HL-60 (cell line): Measurements from ENCODE around the gene PIEZO1.

Source experiments
- DNase-seq, 2 experiments: peaks; one replicate each; pipeline ENCODE4 v3.0.0-alpha.2; 2010 to 2020; ENCODE audit warnings: low read depth in 1 of 2, low spot score in 1 of 2
- H3K27ac ChIP-seq: fragments of 250-450 bp; sonication (Bioruptor Pico); replicated peaks from 2 replicates; pipeline ENCODE4 v1.5.1; 2020; ENCODE audit warnings: mild to moderate bottlenecking, moderate library complexity
- H3K27me3 ChIP-seq: fragments of 250-450 bp; sonication (Bioruptor Pico); 2 replicates; pipeline ENCODE4 v1.5.1; 2021; ENCODE audit warnings: mild to moderate bottlenecking, moderate library complexity; ENCODE audit not compliant: insufficient read depth, poor library complexity, severe bottlenecking
- H3K4me3 ChIP-seq: replicated peaks from 2 replicates; pipeline ENCODE4 v1.5.1; 2011; ENCODE audit warnings: mild to moderate bottlenecking, control low read depth, low read length; ENCODE audit not compliant: insufficient read depth
- GABPA ChIP-seq: IDR thresholded peaks from 2 replicates; pipeline ENCODE4 v1.6.1; 2012; ENCODE audit warnings: low read depth
- POLR2AphosphoS5 ChIP-seq: IDR thresholded peaks from 2 replicates; pipeline ENCODE4 v1.6.1; 2012; ENCODE audit warnings: low read depth
- SPI1 ChIP-seq: IDR thresholded peaks from 2 replicates; pipeline ENCODE4 v1.6.1; 2012; ENCODE audit warnings: low read depth, mild to moderate bottlenecking, borderline replicate concordance
- TF ChIP-seq, protein P1 (sequence below): IDR thresholded peaks from one replicate; pipeline ENCODE4 v1.5.1; 2011; ENCODE audit warnings: low read length, control low read depth, inconsistent platforms; ENCODE audit not compliant: insufficient read depth
- TF ChIP-seq, protein P2 (sequence below): IDR thresholded peaks from 2 replicates; pipeline ENCODE4 v1.6.1; 2012; ENCODE audit warnings: low read depth; ENCODE audit not compliant: insufficient replicate concordance

The PIEZO1 gene

GRCh38 chr16:88761143-88761534, 23.9 kb downstream of the PIEZO1 start:
- TF ChIP-seq SPI1 = no peak
- no peak for TF ChIP-seq GABPA
- TF ChIP-seq, protein P1, sequence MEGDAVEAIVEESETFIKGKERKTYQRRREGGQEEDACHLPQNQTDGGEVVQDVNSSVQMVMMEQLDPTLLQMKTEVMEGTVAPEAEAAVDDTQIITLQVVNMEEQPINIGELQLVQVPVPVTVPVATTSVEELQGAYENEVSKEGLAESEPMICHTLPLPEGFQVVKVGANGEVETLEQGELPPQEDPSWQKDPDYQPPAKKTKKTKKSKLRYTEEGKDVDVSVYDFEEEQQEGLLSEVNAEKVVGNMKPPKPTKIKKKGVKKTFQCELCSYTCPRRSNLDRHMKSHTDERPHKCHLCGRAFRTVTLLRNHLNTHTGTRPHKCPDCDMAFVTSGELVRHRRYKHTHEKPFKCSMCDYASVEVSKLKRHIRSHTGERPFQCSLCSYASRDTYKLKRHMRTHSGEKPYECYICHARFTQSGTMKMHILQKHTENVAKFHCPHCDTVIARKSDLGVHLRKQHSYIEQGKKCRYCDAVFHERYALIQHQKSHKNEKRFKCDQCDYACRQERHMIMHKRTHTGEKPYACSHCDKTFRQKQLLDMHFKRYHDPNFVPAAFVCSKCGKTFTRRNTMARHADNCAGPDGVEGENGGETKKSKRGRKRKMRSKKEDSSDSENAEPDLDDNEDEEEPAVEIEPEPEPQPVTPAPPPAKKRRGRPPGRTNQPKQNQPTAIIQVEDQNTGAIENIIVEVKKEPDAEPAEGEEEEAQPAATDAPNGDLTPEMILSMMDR = no peak
- TF ChIP-seq, protein P2, sequence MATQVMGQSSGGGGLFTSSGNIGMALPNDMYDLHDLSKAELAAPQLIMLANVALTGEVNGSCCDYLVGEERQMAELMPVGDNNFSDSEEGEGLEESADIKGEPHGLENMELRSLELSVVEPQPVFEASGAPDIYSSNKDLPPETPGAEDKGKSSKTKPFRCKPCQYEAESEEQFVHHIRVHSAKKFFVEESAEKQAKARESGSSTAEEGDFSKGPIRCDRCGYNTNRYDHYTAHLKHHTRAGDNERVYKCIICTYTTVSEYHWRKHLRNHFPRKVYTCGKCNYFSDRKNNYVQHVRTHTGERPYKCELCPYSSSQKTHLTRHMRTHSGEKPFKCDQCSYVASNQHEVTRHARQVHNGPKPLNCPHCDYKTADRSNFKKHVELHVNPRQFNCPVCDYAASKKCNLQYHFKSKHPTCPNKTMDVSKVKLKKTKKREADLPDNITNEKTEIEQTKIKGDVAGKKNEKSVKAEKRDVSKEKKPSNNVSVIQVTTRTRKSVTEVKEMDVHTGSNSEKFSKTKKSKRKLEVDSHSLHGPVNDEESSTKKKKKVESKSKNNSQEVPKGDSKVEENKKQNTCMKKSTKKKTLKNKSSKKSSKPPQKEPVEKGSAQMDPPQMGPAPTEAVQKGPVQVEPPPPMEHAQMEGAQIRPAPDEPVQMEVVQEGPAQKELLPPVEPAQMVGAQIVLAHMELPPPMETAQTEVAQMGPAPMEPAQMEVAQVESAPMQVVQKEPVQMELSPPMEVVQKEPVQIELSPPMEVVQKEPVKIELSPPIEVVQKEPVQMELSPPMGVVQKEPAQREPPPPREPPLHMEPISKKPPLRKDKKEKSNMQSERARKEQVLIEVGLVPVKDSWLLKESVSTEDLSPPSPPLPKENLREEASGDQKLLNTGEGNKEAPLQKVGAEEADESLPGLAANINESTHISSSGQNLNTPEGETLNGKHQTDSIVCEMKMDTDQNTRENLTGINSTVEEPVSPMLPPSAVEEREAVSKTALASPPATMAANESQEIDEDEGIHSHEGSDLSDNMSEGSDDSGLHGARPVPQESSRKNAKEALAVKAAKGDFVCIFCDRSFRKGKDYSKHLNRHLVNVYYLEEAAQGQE = no peak
- TF ChIP-seq POLR2AphosphoS5 = no peak
- no peaks in the 10 kb centered on the region for H3K27me3 ChIP-seq
- H3K27ac ChIP-seq = no peak overlapping the region
- H3K4me3 ChIP-seq = no peak overlapping the region
- no peak for DNase-seq

- no peaks in the 10 kb centered on the region for H3K27me3 ChIP-seq
- H3K4me3 ChIP-seq = no peak overlapping the region
- TF ChIP-seq GABPA (no peak), SPI1 (no peak), POLR2AphosphoS5 (no peak)
- TF ChIP-seq, protein P2 = no peak
- TF ChIP-seq, protein P1 = no peak
- no peak for DNase-seq
- no peak overlapping the region for H3K27ac ChIP-seq
Measured at GRCh38 chr16:88760424-88761142, 24.4 kb downstream of the PIEZO1 start.

GRCh38 chr16:88759976-88760350, 25.1 kb downstream of the PIEZO1 start:
- H3K27me3 ChIP-seq = no peaks in the 10 kb centered on the region
- H3K4me3 ChIP-seq = no peak overlapping the region
- TF ChIP-seq POLR2AphosphoS5 (no peak), SPI1 (no peak), GABPA (no peak)
- TF ChIP-seq, protein P1 = no peak
- TF ChIP-seq, protein P2 = no peak
- no peak overlapping the region for H3K27ac ChIP-seq
- DNase-seq = no peak
